A549 (cell line): ENCODE data around the gene MYBL2.

ENCODE experiments used
- EP300 ChIP-seq, 2 experiments: fragments of >200 bp; sonication (Bioruptor Twin); formaldehyde crosslinking; IDR thresholded peaks; 2 replicates in 1 of 2; 3 replicates in 1 of 2; pipeline ENCODE4 v1.6.1; 2016 to 2017
- GATA3 ChIP-seq: IDR thresholded peaks from 2 replicates; pipeline ENCODE4 v1.6.1; 2012; ENCODE audit warnings: borderline replicate concordance
- MAFK ChIP-seq: fragments of 450-650 bp; IDR thresholded peaks from 2 replicates; pipeline ENCODE4 v1.6.1; 2014; ENCODE audit not compliant: partially characterized antibody
- MAX ChIP-seq: IDR thresholded peaks from 2 replicates; pipeline ENCODE4 v1.6.1; 2012
- POLR2A ChIP-seq: IDR thresholded peaks from 2 replicates; pipeline ENCODE4 v1.6.1; 2012; ENCODE audit warnings: mild to moderate bottlenecking, low read length
- SMC3 ChIP-seq: fragments of >200 bp; sonication (Bioruptor Twin); formaldehyde crosslinking; IDR thresholded peaks from 3 replicates; pipeline ENCODE4 v1.6.1; 2018; ENCODE audit warnings: inconsistent platforms
- SREBF2 ChIP-seq: fragments of 450-650 bp; IDR thresholded peaks from 2 replicates; pipeline ENCODE4 v1.6.1; 2014; ENCODE audit warnings: mild to moderate bottlenecking, moderate library complexity
- TFCP2L1 ChIP-seq: fragments of 250-450 bp; sonication (Bioruptor Pico); IDR thresholded peaks from 2 replicates; pipeline ENCODE4 v1.5.0; 2021; ENCODE audit warnings: mild to moderate bottlenecking
- TP53 ChIP-seq: fragments of 250-450 bp; sonication (Bioruptor Pico); IDR thresholded peaks from 2 replicates; pipeline ENCODE4 v1.5.0; 2021; ENCODE audit warnings: mild to moderate bottlenecking, moderate library complexity
- USF2 ChIP-seq: fragments of 450-650 bp; IDR thresholded peaks from 2 replicates; pipeline ENCODE4 v1.6.1; 2014; ENCODE audit warnings: antibody characterized with exemption
- TF ChIP-seq, protein P1 (sequence below): fragments of 200-600 bp; sonication (generic); IDR thresholded peaks from 2 replicates; pipeline ENCODE4 v1.6.1; 2016; ENCODE audit warnings: antibody characterized with exemption, mild to moderate bottlenecking, moderate library complexity
- TF ChIP-seq, protein P2 (sequence below): fragments of >200 bp; sonication (Bioruptor Twin); formaldehyde crosslinking; IDR thresholded peaks from 3 replicates; pipeline ENCODE4 v1.5.1; 2016

DNA sequence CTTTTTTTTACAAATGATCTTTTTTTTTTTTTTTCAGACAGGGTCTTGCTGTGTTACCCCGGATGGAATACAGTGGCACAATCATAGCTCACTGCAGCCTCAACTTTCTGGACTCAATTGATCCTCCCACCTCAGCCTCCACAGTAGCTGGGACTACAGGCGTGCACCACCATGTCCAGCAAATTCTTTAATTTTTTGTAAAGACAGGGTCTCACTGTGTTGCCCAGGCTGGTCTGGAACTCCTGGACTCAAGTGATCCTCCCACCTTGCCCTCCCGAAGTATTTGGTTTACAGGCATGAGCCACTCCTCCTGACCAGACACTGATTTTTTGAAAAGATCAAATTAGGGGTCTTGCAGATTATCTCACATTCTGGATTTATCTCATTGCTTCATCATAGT, 11.0 kb upstream of the MYBL2 start:
- TF ChIP-seq MAX (no peak), GATA3 (no peak), TFCP2L1 (CRISPR knock-in tag) (no peak), POLR2A (no peak), EP300 (IDR thresholded peaks at IDR 0.05) (no peak), SMC3 (no peak), MAFK (no peak), TP53 (no peak), SREBF2 (no peak), USF2 (no peak)
- TF ChIP-seq, protein P1, sequence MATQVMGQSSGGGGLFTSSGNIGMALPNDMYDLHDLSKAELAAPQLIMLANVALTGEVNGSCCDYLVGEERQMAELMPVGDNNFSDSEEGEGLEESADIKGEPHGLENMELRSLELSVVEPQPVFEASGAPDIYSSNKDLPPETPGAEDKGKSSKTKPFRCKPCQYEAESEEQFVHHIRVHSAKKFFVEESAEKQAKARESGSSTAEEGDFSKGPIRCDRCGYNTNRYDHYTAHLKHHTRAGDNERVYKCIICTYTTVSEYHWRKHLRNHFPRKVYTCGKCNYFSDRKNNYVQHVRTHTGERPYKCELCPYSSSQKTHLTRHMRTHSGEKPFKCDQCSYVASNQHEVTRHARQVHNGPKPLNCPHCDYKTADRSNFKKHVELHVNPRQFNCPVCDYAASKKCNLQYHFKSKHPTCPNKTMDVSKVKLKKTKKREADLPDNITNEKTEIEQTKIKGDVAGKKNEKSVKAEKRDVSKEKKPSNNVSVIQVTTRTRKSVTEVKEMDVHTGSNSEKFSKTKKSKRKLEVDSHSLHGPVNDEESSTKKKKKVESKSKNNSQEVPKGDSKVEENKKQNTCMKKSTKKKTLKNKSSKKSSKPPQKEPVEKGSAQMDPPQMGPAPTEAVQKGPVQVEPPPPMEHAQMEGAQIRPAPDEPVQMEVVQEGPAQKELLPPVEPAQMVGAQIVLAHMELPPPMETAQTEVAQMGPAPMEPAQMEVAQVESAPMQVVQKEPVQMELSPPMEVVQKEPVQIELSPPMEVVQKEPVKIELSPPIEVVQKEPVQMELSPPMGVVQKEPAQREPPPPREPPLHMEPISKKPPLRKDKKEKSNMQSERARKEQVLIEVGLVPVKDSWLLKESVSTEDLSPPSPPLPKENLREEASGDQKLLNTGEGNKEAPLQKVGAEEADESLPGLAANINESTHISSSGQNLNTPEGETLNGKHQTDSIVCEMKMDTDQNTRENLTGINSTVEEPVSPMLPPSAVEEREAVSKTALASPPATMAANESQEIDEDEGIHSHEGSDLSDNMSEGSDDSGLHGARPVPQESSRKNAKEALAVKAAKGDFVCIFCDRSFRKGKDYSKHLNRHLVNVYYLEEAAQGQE = no peak
- TF ChIP-seq, protein P2, sequence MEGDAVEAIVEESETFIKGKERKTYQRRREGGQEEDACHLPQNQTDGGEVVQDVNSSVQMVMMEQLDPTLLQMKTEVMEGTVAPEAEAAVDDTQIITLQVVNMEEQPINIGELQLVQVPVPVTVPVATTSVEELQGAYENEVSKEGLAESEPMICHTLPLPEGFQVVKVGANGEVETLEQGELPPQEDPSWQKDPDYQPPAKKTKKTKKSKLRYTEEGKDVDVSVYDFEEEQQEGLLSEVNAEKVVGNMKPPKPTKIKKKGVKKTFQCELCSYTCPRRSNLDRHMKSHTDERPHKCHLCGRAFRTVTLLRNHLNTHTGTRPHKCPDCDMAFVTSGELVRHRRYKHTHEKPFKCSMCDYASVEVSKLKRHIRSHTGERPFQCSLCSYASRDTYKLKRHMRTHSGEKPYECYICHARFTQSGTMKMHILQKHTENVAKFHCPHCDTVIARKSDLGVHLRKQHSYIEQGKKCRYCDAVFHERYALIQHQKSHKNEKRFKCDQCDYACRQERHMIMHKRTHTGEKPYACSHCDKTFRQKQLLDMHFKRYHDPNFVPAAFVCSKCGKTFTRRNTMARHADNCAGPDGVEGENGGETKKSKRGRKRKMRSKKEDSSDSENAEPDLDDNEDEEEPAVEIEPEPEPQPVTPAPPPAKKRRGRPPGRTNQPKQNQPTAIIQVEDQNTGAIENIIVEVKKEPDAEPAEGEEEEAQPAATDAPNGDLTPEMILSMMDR = no peak
